GM10266 (cell line): ENCODE data around the gene IL36A.

Experiments
- DNase-seq: peaks from one replicate; pipeline ENCODE4 v3.0.0; 2012; ENCODE audit errors: extremely low spot score
- TF ChIP-seq, protein P1 (sequence below): IDR thresholded peaks from 2 replicates; pipeline ENCODE4 v1.5.1; 2012; ENCODE audit warnings: mild to moderate bottlenecking, low read depth; ENCODE audit not compliant: control insufficient read depth, insufficient read depth; ENCODE audit errors: missing control alignments

The IL36A gene

DNA sequence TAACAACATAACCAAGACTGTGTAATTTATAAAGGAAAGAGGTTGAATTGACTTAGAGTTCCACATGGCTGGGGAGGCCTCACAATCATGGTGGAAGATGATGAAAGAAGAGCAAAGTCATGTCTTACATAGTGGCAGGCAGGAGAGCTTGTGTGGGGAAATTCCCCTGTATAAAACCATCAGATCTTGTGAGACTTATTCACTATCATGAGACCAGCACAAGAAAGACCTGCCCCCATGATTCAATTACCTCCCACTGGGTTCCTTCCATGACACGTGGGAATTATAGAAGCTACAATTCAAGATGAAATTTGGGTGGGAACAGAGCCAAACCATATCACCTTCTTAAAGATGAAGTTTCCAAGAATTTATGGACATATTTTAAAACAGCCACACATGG lies 51.3 kb downstream of the IL36A start:
- TF ChIP-seq, protein P1, sequence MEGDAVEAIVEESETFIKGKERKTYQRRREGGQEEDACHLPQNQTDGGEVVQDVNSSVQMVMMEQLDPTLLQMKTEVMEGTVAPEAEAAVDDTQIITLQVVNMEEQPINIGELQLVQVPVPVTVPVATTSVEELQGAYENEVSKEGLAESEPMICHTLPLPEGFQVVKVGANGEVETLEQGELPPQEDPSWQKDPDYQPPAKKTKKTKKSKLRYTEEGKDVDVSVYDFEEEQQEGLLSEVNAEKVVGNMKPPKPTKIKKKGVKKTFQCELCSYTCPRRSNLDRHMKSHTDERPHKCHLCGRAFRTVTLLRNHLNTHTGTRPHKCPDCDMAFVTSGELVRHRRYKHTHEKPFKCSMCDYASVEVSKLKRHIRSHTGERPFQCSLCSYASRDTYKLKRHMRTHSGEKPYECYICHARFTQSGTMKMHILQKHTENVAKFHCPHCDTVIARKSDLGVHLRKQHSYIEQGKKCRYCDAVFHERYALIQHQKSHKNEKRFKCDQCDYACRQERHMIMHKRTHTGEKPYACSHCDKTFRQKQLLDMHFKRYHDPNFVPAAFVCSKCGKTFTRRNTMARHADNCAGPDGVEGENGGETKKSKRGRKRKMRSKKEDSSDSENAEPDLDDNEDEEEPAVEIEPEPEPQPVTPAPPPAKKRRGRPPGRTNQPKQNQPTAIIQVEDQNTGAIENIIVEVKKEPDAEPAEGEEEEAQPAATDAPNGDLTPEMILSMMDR: no peak

DNA sequence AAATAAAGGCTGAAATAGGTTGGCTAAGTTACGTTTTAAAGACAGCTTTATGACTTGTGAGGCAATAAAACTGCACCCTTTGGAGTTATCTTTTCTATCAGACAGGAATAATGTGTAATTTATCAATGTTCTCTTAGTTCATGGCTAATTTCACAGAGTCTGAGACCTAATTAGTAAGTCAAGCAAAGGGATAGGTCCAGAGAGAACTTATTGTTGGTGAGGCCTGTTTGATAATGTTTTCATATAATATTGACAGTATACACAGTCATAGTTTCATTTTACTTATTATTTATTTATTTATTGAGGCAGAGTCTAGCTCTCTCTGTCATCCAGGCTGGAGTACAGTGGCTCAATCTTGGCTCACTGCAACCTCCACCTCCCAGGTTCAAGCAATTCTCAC lies 51.9 kb downstream of the IL36A start:
- no peak for DNase-seq
- TF ChIP-seq, protein P1: no peak

More for the DNA sequence above, 51.3 kb downstream of the IL36A start:
- no peak for DNase-seq
